Activated CD8-positive, alpha-beta memory T cell treated with anti-CD3 and anti-CD28 coated beads, Interleukin-2, amount 10 ng/mL, durations not matched to agents 7 days and 5 days (primary cell): ENCODE data around the gene MTMR12. TPM values are rescaled to one million over a fixed set of nuclear protein-coding genes. Genes with fewer than 3 reads are reported as not detected.

ENCODE experiments used
- ATAC-seq: fragments of 150-1000 bp; cut with Tn5 transposase; one replicate; pipeline ENCODE4 v1.10.0; 2021; ENCODE audit warnings: moderate library complexity
- CTCF ChIA-PET: fragments of 350-600 bp; sonication (Branson Sonifier 250); formaldehyde crosslinking; loops from one replicate; lab custom pipeline; 2021; ENCODE audit warnings: antibody characterized with exemption; lab: Charles Lee
- DNase-seq: peaks from one replicate; pipeline ENCODE4 v3.0.0-alpha.2; 2020
- H3K27ac Mint-ChIP-seq: one replicate; pipeline ENCODE4 v1.8.0; 2021; ENCODE audit warnings: mild to moderate bottlenecking, mixed read lengths
- H3K27me3 Mint-ChIP-seq: one replicate; pipeline ENCODE4 v1.8.0; 2021; ENCODE audit warnings: mixed read lengths
- H3K36me3 Mint-ChIP-seq: one replicate; pipeline ENCODE4 v1.8.0; 2021; ENCODE audit warnings: mild to moderate bottlenecking, mixed read lengths
- H3K4me1 Mint-ChIP-seq: one replicate; pipeline ENCODE4 v1.8.0; 2021; ENCODE audit warnings: mixed read lengths
- H3K4me3 Mint-ChIP-seq: one replicate; pipeline ENCODE4 v1.8.0; 2021; ENCODE audit warnings: mild to moderate bottlenecking, moderate library complexity, mixed read lengths
- H3K9me3 Mint-ChIP-seq: one replicate; pipeline ENCODE4 v1.8.0; 2022; ENCODE audit warnings: low read depth, mixed read lengths
- total RNA-seq, 2 experiments: library from RNA; stranded (reverse); gene quantifications; one replicate each; pipeline ENCODE4 v1.2.3, GENCODE V29; 2021

The MTMR12 gene, protein sequence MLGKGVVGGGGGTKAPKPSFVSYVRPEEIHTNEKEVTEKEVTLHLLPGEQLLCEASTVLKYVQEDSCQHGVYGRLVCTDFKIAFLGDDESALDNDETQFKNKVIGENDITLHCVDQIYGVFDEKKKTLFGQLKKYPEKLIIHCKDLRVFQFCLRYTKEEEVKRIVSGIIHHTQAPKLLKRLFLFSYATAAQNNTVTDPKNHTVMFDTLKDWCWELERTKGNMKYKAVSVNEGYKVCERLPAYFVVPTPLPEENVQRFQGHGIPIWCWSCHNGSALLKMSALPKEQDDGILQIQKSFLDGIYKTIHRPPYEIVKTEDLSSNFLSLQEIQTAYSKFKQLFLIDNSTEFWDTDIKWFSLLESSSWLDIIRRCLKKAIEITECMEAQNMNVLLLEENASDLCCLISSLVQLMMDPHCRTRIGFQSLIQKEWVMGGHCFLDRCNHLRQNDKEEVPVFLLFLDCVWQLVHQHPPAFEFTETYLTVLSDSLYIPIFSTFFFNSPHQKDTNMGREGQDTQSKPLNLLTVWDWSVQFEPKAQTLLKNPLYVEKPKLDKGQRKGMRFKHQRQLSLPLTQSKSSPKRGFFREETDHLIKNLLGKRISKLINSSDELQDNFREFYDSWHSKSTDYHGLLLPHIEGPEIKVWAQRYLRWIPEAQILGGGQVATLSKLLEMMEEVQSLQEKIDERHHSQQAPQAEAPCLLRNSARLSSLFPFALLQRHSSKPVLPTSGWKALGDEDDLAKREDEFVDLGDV
- 10 to 100 TPM; 23.3 to 26.6 TPM for total RNA-seq

DNA sequence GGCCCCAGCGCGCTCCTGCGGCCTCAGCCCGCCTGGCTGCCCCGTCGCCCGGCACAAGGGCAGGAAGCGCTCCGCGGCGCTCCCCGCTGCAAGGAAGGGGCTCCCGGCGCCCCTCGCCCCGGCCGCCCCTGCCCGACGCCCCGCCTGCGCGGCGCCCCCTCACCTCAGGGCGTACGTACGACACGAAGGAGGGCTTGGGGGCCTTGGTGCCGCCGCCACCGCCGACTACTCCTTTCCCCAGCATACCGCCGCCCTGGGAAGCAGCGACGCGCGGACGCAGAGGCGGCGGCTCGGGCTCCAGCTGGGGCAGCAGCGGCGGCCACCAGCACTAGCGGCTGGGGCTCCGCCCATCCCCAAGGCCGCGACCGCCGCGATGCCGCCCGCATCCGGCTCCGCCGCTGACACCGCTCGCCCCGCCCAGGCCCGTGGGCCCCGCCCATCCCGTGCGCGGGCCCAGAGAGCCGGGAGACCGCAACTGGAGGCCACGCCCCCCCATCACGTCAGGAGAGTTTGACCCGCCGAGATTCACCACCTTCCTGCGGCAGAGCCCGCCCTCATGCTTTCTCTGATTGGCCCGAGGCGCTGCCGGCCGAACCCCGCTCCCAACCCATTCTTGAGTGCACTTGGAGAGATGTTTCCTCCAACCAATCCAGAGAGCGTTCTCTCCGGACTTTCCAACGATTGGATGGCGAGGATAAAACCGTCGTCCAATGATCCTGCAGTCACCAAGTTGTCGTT, at the start of gene MTMR12:
MTMR12 (minus strand) TSS at position 345 of the 738 bp plus-strand sequence; CDS start at position 244, 101 bp downstream.
- DNase-seq: peak; percentile 100
- peaks cover 20% of the 10 kb centered on the region for H3K36me3 Mint-ChIP-seq
- H3K4me3 Mint-ChIP-seq: peak within 1 kb of the TSS; percentile 81
- CTCF ChIA-PET: interaction anchor here (0.5 to 1.7 kb wide), 2 partner anchors 80 to 429 kb away, joined by 3 to 6 read pairs; no protein-coding TSS in a partner anchor
- no peaks in the 10 kb centered on the region for H3K9me3 Mint-ChIP-seq
- no peaks in the 10 kb centered on the region for H3K27me3 Mint-ChIP-seq
- peak within 1 kb of the TSS; percentile 92 for H3K27ac Mint-ChIP-seq
- H3K4me1 Mint-ChIP-seq: peaks cover 23% of the 10 kb centered on the region
- peak; percentile 97 for ATAC-seq

DNA sequence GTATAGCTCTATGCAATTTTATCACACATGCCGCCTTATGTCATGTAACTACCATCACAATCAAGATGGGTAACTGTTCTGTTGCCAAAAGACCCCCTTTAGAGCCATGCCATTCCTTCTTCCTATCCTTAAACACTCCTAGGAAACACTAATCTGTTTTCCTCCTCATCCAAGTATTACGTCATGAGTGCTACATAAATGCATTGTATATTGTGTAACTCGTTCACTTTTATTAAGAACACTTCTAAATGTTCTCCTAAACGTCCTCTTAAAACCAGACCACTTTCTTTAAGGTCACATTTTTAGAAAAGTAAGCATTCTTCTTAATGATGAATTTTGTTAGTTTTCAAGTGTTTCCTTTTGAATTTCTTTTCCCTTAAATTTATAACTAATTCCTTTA, 49.8 kb upstream of the MTMR12 start:
- Mint-ChIP-seq H3K27me3 (no peaks in the 10 kb centered on the region), H3K4me3 (no peak overlapping the region), H3K36me3 (peaks cover 42% of the 10 kb centered on the region), H3K9me3 (no peaks in the 10 kb centered on the region), H3K27ac (no peak overlapping the region), H3K4me1 (no peaks in the 10 kb centered on the region)
- ATAC-seq: no peak
- CTCF ChIA-PET: no interaction called here
- DNase-seq: no peak

DNA sequence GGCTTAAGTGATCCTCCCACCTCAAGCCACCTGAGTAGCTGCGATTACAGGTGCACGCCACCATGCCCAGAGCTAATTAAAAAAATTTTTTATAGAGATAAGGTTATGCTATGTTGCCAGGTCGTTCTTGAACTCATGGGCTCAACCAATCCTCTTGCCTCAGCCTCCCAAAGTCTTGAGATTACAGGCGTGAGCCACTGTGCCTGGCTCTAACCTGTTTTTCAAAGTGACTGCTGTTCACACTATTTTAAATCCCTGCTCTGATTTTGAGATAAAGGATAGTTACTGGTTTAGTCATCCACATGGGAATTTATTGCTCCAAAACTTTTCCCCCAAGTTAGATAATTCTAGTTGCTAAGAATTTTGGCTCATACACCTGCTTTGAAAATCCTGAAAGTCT, 48.2 kb upstream of the MTMR12 start:
- Mint-ChIP-seq H3K9me3 (no peaks in the 10 kb centered on the region), H3K36me3 (peaks cover 47% of the 10 kb centered on the region), H3K4me3 (no peak overlapping the region), H3K27ac (no peak overlapping the region), H3K27me3 (no peaks in the 10 kb centered on the region), H3K4me1 (no peaks in the 10 kb centered on the region)
- no peak for ATAC-seq
- DNase-seq: no peak
- CTCF ChIA-PET: no interaction called here

DNA sequence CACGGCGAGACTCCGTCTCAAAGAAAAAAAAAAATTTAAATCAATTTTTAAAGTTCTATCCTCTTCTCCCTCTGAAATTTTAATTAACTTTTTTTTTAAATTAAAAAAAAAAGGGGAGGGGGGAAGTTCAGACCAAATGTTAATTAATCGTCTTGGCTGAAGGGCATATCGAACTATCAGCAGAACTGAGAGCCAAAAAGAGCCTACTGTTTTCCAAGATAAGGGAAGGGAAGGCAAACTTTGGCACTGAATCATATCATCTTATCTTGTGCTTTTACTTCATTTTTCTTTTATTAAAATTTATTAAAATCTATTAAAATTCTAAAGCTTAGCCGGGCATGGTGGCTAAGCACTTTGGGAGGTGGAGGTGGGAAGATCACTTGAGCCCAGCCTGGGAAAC, 45.9 kb upstream of the MTMR12 start:
- CTCF ChIA-PET: no interaction called here
- no peak for ATAC-seq
- H3K9me3 Mint-ChIP-seq: no peaks in the 10 kb centered on the region

DNA sequence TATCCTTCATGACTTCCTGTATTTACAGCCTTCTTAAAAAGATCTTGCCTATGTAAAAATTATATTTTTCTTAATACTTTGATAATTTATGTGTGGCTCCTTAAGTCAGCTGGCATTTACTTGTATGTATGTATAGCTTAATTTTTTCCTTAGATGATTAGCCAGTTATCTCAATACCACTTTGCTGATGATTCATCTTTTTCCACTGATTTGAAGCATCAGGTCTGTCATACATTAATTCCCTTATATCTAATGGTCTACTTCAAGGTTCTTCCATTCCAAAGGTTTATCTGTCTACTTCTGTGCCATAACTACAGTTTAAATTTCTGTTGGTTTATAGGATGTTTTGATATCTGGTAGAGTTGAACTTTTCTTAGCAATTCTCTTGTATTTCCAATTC, 44.9 kb upstream of the MTMR12 start:
- no peaks in the 10 kb centered on the region for H3K4me1 Mint-ChIP-seq
- CTCF ChIA-PET: interaction anchor here (1.3 kb wide), 1 partner anchor 28 kb away, joined by 3 read pairs; no protein-coding TSS in a partner anchor
- no peak for ATAC-seq
- H3K4me3 Mint-ChIP-seq: no peak overlapping the region
- DNase-seq: no peak
- H3K27me3 Mint-ChIP-seq: no peaks in the 10 kb centered on the region
- H3K36me3 Mint-ChIP-seq: peaks cover 50% of the 10 kb centered on the region
- H3K9me3 Mint-ChIP-seq: no peaks in the 10 kb centered on the region
- no peak overlapping the region for H3K27ac Mint-ChIP-seq

More for the DNA sequence above, 45.9 kb upstream of the MTMR12 start:
- Mint-ChIP-seq H3K4me3 (no peak overlapping the region), H3K27me3 (no peaks in the 10 kb centered on the region), H3K4me1 (no peaks in the 10 kb centered on the region), H3K27ac (no peak overlapping the region), H3K36me3 (peaks cover 52% of the 10 kb centered on the region)
- no peak for DNase-seq

DNA sequence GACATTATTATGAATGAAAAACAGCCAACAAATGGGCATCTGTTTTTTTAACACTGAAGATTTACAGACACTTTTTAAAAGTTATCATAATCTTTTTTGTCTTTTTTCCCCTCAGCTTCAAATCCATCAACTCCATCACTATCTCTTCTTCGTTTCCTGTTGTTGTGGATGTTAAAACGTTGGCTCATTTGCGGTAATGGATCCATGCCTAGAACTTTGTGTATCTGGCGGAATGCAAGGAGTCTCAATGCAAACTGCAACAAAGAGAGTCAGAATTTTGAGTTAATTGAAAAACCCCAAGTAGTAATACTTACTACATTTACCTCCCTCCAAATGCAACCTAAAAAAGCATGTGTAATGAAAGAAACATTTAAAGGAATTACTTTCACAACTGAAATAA, 42.9 kb upstream of the MTMR12 start:
- H3K9me3 Mint-ChIP-seq: no peaks in the 10 kb centered on the region
- no peaks in the 10 kb centered on the region for H3K27me3 Mint-ChIP-seq
- no peak overlapping the region for H3K4me3 Mint-ChIP-seq
- H3K4me1 Mint-ChIP-seq: peaks cover 5% of the 10 kb centered on the region
- no peak overlapping the region for H3K27ac Mint-ChIP-seq
- DNase-seq: no peak
- peaks cover 47% of the 10 kb centered on the region for H3K36me3 Mint-ChIP-seq
- CTCF ChIA-PET: interaction anchor here (0.6 kb wide), 1 partner anchor 25 kb away, joined by 3 read pairs; no protein-coding TSS in a partner anchor
- ATAC-seq: no peak

DNA sequence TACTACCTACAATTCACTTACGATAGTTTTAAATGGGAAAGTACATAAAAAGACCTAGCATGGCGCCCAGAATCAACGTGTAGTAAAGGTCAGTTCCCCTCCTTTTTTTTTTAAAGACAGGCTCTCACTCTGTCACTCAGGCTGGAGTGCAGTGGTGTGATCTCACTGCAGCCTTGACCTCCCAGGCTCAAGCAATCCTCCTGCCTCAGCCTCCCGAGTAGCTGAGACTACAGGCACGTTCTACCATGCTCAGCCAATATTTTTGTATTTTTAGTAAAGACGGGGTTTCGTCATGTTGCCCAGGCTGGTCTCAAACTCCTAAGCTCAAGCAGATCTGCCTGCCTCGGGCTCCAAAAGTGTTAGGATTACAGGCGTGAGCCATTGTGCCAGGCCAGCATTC, 40.7 kb upstream of the MTMR12 start:
- H3K4me3 Mint-ChIP-seq: no peak overlapping the region
- no peaks in the 10 kb centered on the region for H3K27me3 Mint-ChIP-seq
- peaks cover 5% of the 10 kb centered on the region for H3K4me1 Mint-ChIP-seq
- H3K27ac Mint-ChIP-seq: no peak overlapping the region
- CTCF ChIA-PET: no interaction called here
- ATAC-seq: no peak
- H3K9me3 Mint-ChIP-seq: peaks cover under 1% of the 10 kb centered on the region
- DNase-seq: no peak
- peaks cover 33% of the 10 kb centered on the region for H3K36me3 Mint-ChIP-seq

DNA sequence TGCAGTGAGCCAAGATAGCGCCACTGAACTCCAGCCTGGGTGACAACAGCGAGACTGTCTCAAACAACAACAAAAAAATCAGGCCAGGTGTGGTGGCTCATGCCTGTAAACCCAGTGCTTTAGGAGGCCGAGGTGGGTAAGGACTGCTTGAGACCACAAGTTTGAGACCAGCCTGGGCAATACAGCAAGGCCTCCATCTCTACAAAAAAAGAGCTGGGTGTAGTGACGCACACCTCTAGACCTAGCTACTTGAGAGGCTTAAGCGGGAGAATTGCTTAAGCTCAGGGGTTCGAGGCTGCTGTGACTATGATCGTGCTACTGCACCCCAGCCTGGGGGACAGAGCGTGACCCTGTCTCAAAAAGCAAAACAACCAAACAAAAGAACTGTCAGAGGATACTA, 39.9 kb upstream of the MTMR12 start:
- Mint-ChIP-seq H3K4me3 (no peak overlapping the region), H3K36me3 (peaks cover 32% of the 10 kb centered on the region), H3K4me1 (peaks cover 5% of the 10 kb centered on the region), H3K27me3 (no peaks in the 10 kb centered on the region), H3K9me3 (peaks cover 3% of the 10 kb centered on the region), H3K27ac (no peak overlapping the region)
- CTCF ChIA-PET: interaction anchor here (1.6 kb wide), 1 partner anchor 261 kb away, joined by 5 read pairs; no protein-coding TSS in a partner anchor
- ATAC-seq: no peak
- DNase-seq: no peak

DNA sequence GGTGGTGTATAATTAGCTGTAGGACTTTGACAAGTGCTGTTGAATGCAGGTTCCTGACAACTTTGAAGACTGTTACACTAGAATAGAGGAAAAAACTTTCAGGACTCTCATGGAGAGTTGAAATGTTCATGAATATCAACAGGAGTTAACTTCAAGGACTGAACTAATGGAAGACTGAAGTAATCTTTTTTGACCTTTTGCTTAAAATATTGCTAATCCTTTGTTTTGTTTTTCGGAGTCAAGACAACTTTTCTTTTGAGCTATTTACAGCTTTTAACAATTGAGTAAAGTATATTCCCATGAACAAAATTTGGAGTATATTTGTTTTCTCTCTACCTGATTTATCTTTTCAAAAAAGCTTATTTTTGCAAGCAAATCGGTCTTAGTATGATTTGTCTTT, 34.1 kb upstream of the MTMR12 start:
- Mint-ChIP-seq H3K4me1 (peaks cover 5% of the 10 kb centered on the region), H3K27me3 (no peaks in the 10 kb centered on the region), H3K4me3 (no peak overlapping the region), H3K27ac (no peak overlapping the region), H3K9me3 (peaks cover 10% of the 10 kb centered on the region), H3K36me3 (peaks cover 13% of the 10 kb centered on the region)
- no peak for ATAC-seq
- no peak for DNase-seq
- CTCF ChIA-PET: no interaction called here

DNA sequence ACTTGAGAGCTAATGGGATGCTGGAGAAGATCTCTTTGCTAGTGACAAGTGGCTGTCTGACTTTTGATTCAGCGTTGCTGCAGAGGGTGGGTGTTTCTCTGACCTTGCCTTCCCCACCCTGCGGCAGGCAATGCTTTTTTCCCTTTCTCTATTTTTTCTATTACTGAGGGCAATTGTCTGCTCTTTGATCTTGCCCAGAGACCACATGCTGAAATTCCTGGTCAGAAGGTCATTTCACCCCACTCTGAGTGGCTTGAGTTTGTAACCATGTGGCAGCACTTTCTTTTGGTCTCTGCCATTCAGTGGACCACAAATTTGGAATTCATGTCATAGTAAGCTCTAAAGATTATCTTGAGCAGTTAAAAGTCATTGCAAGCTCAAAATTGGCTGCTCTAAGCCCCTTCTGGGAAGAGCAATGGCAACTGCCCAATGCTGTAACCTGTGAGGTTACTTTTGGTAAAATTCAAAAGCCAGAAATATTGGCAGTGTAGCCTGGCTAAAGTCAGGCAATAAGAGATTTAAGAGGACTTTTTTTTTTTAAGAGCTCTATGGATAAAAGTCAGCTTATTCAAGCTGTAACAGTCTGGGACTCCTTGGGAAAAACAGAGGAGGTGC, 30.4 kb upstream of the MTMR12 start:
- Mint-ChIP-seq H3K27me3 (no peaks in the 10 kb centered on the region), H3K36me3 (peaks cover 12% of the 10 kb centered on the region), H3K9me3 (peaks cover 14% of the 10 kb centered on the region), H3K4me3 (no peak overlapping the region), H3K4me1 (no peaks in the 10 kb centered on the region), H3K27ac (no peak overlapping the region)
- no peak for DNase-seq
- no peak for ATAC-seq
- CTCF ChIA-PET: no interaction called here

DNA sequence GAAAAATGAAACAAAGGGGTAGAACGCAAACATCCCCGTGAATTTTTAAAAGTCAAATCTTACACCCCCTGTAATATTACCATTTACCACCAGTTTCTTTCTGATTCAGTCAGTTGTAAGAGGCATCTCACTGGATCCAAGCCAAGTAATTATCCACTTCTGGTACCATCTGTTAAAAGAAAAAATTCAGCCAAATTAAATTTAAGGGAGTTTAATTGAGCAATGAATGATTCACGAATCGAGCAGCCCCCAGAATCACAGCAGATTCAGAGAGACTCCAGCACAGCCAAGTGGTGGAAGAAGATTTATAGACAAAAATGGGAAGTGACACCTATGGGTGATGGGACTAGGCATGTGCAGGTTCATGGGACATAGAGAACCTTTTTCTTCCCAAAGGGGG, 29.9 kb upstream of the MTMR12 start:
- Mint-ChIP-seq H3K27me3 (no peaks in the 10 kb centered on the region), H3K4me1 (no peaks in the 10 kb centered on the region), H3K9me3 (peaks cover 16% of the 10 kb centered on the region), H3K36me3 (peaks cover 12% of the 10 kb centered on the region), H3K27ac (no peak overlapping the region), H3K4me3 (no peak overlapping the region)
- CTCF ChIA-PET: no interaction called here
- no peak for DNase-seq
- ATAC-seq: no peak

DNA sequence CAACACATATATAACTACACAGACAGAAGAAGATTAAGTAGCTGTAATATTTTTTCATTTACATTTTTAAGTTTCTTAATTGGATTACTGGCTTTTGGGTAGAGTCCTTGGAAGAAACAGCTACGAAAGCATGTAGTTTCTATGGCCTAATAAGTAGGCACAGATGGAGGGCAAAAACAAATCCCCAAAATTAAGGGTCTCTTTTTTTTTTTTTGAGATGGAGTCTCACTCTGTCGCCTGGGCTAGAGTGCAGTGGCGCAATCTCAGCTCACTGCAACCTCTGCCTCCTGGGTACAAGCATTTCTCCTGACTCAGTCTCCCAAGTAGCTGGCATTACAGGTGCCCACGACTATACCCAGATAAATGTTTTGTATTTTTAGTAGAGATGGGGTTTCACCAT, 27.1 kb upstream of the MTMR12 start:
- DNase-seq (no peak), ATAC-seq (no peak)
- Mint-ChIP-seq H3K9me3 (peaks cover 12% of the 10 kb centered on the region), H3K36me3 (peaks cover 8% of the 10 kb centered on the region), H3K4me3 (no peak overlapping the region), H3K27ac (no peak overlapping the region), H3K4me1 (no peaks in the 10 kb centered on the region), H3K27me3 (peaks cover 2% of the 10 kb centered on the region)
- CTCF ChIA-PET: interaction anchor here (1.2 to 1.6 kb wide), 2 partner anchors 8 to 10 kb away, joined by 3 read pairs; no protein-coding TSS in a partner anchor

DNA sequence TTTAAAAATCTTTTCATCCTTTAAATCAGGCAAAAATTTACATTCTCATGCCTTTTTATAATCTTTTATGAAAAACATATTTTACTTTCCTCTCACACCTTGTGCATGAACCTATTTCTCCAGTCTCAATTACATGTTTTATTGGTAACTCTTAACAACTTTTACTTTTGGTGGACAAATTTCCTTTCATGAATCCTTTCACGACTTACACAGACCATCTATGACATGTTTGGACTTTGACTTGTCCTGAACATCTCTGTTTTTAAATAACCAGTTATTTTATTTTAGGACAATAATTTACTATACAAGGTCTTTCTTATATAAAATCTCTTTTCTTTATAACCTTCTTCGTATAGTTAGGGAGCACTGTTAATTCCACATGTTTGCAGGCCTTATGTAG, 26.5 kb upstream of the MTMR12 start:
- no peak for DNase-seq
- Mint-ChIP-seq H3K27me3 (peaks cover 2% of the 10 kb centered on the region), H3K4me3 (no peak overlapping the region), H3K4me1 (no peaks in the 10 kb centered on the region), H3K9me3 (peaks cover 12% of the 10 kb centered on the region), H3K27ac (no peak overlapping the region), H3K36me3 (peaks cover 8% of the 10 kb centered on the region)
- CTCF ChIA-PET: interaction anchor here (1.2 to 1.6 kb wide), 2 partner anchors 8 to 9 kb away, joined by 3 read pairs; no protein-coding TSS in a partner anchor
- no peak for ATAC-seq
